HG03159 (cell line): ENCODE measurements around the gene TPSAB1.
"Not testable (repeated sequence)": the region's sequence is repeated elsewhere in the genome, so short reads cannot be mapped to it uniquely, and the experiment has no call there.

Source experiments
- ATAC-seq: cut with Tn5 transposase; IDR thresholded peaks from one replicate; pipeline ENCODE4 v1.9.1; 2021; ENCODE audit warnings: mild to moderate bottlenecking, moderate library complexity; ENCODE audit not compliant: unreplicated experiment

The TPSAB1 gene

DNA sequence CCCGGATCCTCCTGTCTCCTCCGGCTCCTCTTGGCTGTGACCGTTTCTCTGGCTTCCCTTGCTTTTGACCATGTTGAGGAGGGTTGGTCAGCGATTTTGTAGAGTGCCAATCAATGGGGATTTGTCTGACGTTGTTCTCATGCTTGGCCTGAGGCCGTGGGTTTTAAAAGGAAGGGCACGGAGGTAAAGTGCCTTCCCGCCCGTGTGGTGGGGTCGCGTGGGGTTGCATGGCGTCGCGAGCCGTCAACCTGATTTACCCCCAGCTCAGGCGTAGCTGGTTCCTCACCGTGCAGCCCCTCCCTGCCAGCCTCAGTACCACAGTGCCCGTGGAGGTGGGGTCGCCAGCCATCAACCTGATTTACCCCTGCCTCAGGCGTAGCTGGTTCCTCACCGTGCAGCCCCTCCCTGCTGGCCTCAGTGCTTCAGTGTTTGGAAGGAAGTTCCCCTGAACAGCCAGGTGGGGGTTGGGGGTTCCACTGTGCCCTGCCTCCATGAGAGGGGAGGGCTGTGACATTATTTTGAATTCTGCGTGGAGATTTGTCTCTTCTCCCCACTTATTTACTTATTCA is 5.0 kb downstream of the TPSAB1 start:
- ATAC-seq: no peak

DNA sequence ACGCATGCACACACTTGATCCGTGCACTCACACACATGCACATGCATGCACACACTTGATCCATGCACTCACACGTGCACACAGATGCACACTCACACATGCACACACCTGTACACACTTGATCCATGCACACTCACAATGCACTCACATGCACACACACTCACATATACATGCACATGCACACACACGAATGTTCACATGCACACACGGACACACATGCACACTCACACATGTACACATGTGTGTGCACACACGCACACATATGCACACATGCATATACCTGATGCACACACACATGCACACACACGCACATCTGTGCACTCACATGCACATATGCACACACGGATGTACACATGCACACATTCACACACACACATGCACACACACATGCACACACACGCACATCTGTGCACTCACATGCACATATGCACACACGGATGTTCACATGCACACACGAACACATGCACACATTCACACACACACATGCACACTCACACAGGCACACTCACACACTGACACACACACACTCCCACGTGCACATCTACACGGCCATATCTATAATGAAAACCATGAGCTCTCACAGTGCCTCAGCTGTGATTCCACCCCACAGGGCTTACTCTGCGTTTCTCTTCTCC is 7.5 kb downstream of the TPSAB1 start:
- ATAC-seq: not testable (repeated sequence)

DNA sequence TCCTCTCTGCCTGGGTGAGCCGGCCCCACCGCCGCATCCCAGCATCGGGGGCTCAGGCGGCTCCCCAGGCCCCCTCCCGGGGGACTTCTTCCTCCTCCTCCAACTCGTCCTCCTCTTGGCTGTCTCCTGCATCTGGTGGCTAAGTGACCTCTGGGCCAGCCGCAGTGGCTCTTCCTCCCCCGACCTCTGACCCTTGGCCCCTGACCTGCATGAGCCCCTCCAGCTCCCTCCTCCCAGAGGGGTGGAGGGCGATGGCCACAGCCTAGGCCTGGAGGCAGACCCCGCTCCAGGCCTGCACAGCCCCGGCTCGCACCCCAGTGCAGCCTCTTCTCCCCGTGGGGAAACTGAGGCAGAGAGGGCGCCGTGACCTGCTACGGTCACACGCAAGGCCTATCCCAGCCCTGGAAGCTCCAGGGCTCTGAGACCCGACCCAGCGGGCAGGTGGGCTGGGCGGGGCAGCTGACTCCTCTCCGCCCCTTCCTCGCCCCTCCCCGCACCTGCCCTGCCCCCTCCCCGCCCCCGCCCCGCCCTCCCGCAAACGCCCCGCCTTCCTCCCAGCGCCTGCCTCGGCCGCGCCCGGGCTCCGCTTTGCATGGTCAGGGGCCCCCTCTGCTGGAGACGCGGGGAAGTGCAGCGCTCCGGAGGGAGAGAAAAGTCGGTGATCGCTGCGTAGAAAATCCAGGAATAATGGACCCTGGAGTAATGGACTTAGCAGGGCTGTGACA is 8.7 kb downstream of the TPSAB1 start:
- ATAC-seq: not testable (repeated sequence)

DNA sequence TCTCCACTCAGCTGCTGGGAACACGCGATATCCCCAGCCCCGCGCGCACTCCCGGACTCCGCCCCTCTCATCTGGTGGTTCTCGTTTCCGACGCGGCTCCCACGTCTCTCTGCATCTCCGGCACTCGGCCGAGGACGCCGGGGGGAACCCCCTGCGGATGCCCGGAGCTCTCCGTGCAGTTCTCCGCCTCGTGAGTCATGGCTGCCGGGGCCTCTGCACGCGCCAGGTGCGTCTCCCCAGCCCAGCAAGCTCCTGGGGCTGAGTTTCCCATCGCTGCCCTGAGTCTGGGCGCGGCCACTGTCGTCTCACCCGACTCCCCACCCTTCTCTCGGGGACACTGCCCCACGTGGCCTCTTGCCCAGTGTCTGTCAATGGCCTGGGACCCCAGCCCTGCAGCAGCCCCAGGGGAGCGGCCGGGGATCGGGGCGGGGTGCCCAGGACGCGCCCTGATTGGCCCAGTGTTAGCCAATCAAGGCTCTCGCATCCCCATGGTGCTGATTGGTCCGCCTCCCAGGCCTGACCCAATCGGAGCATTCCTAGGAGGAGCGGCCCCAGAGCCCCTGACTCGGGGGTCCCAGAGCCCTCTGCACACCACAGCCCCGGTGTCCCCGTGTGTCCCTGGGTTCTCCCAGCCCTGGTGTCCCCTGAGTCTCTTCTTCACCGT is 13.3 kb downstream of the TPSAB1 start:
- ATAC-seq: not testable (repeated sequence)

DNA sequence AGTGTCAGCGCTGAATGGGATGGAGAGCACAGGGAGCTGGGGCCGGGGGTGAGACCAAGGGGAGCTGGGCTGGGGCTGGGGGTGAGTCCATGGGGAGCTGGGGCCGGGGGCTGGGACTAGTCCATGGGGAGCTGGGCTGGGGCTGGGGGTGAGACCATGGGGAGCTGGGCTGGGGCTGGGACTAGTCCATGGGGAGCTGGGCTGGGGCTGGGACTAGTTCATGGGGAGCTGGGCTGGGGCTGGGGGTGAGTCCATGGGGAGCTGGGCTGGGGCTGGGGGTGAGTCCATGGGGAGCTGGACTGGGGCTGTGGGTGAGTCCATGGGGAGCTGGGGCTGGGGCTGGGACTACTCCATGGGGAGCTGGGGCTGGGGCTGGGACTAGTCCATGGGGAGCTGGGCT is 14.3 kb downstream of the TPSAB1 start:
- ATAC-seq: not testable (repeated sequence)

DNA sequence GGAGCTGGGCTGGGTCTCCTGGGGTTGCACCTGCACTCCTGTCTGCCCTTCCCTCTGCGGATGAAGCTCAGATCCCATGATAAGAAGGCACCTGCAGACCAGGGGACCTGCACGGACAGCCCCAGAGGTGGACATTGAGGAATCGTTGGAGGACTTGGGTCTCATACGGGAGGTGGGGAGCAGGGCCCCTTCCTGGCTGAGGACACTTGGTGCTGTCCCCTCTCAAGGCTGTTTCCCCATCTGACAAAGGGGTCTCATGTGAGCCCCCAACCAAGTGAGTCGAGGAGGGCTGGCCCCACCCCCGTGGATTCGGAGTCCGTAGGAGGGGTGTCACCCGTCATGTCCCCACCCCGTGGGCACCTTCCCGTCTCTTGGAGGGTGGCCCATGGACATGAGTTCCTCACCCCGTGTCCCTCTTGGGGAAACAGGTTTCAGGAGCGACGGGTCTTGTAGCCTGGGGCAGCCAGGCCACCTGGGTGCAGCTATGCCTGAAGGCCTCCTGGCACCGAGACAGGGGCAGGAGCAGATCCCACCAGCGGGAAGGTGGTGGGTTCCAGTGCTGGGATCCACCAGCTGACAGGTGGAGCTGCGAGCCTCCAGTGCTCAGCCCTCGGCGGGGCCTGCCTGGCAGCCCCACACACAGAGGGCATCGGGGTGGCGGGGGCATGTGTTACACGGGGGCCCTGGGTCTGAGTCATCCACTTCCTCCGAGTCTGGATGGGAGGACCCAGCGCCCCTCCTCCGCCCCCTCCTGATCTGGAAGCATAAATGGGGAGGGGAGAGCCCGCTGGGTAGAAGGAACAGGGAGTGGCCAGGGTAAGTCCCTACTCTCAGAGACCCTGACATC is 15.0 kb downstream of the TPSAB1 start, which contains the start of gene TPSD1:
TSS of gene TPSD1 (plus strand) at position 794 of the 847 bp plus-strand sequence. CDS start 212 bp downstream, outside the sequence.
- ATAC-seq: not testable (repeated sequence)

DNA sequence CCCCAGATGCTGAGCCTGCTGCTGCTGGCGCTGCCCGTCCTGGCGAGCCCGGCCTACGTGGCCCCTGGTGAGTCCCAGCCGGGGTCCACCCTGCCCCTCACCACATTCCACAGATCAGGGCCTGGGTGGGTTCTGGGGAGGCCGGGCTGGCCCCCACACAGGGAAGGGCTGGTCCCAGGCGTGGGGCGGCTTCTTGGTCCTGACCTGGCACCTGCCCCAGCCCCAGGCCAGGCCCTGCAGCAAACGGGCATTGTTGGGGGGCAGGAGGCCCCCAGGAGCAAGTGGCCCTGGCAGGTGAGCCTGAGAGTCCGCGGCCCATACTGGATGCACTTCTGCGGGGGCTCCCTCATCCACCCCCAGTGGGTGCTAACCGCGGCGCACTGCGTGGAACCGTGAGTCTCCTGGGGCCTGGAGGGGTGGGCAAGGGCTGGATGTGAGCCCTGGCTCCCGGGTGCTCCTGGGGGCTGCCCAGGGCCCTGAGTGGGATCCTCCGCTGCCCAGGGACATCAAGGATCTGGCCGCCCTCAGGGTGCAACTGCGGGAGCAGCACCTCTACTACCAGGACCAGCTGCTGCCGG is 15.9 kb downstream of the TPSAB1 start:
- ATAC-seq: not testable (repeated sequence)

DNA sequence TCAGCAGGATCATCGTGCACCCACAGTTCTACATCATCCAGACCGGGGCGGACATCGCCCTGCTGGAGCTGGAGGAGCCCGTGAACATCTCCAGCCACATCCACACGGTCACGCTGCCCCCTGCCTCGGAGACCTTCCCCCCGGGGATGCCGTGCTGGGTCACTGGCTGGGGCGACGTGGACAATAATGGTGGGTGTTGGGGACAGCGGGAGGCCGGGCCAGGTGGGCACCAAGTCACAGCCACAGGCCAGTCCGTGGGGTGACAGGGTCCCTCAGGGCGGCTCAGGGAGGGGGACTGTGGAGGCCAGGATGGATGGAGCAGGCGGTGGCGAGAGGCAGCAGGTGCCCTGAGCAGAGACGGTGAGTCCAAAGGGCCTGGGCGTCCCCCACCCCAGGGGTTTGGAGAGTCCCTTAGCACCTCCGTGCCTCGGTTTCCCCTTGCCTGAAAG is 16.4 kb downstream of the TPSAB1 start:
- ATAC-seq: no peak

DNA sequence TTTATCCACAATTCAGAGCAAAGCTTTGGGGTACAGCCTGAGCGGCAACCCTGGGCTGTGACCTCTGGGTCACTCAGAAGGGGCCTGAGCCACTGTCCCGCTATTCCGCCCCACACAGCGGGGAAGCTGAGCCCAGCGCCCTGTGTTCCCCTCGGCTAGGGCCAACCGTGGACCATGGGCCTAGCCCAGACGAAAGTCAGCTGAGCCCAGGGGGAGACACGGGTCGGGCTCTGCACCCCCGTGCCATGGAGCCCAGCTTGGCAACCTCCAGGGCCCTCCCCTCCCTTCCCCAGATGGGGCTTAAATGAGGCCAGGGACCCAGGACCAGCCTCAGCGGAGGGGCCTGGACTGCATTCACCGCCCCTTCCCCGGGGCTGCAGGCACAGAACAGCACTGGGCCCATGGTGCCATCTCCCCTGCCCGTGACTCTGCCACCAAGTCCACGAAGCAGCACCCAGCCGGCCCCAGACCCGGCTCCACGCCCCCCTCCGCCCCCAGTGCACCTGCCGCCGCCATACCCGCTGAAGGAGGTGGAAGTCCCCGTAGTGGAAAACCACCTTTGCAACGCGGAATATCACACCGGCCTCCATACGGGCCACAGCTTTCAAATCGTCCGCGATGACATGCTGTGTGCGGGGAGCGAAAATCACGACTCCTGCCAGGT is 17.2 kb downstream of the TPSAB1 start:
- ATAC-seq: no peak

DNA sequence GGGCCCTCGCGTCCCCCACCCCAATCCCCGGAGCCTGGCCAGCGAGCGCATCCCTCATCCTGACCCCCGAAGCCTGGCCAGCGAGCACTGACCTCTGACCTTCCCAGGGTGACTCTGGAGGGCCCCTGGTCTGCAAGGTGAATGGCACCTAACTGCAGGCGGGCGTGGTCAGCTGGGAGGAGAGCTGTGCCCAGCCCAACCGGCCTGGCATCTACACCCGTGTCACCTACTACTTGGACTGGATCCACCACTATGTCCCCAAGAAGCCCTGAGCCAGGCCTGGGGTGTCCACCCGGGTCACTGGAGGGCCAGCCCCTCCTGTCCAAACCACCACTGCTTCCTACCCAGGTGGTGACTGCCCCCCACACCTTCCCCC is 17.7 kb downstream of the TPSAB1 start:
- no peak for ATAC-seq

DNA sequence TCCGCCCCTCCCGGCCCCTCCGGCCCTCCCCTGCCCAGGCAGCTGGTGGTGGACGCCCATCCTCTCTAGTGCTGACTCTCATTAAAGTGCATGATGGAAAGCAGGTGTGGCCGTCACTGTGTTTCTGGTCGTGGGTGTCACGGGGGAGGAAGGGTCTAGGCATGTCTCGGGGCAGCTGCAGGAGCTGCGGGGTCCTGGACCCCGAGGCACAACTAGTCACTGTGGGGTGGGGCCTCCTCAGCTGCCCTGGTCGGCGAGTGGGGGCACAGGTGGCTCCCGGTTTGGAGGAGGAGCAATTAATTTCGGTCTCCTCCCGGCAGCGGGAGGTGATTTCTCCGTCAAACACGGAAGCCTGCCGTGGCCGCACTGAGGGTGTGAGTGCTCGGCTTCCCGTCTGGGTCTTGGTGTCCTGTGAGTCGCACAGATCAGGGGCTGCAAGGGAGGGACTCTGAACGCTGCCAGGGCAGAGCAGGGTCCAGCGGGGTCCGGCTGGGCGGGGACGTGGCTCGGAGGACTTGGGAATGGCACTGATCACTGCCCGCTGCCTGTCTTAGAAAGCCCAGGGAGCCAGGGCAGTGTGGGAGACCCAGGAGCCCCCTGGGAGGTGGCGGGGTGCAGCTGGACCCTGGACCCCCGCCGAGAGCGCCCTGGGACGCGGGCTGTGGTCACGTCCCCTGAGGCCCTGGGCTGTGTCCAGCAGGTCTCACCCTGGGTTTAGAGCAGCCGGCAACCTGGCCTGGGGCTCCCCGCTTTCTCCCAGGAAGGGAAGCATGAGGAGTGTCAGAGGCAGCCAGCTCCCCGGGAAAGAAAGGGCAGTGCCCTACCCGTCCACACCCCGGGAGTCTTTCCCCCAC is 18.6 kb downstream of the TPSAB1 start:
- ATAC-seq: no peak

DNA sequence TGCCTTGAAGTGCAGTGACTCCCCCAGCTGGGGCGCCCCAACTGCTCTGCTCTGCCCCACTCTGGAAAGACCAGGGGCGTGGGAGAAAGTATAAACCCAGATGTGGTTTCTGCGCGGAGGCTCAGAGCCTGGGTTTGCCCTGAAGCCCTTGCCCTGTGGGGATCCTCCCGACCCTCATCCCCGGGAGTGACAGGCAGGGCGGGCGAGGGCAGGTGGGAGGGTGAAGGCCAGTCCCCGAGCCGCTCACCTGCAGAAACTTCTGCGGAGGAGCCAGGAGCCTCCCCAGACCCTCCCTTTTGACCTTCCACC is 19.2 kb downstream of the TPSAB1 start:
- no peak for ATAC-seq

DNA sequence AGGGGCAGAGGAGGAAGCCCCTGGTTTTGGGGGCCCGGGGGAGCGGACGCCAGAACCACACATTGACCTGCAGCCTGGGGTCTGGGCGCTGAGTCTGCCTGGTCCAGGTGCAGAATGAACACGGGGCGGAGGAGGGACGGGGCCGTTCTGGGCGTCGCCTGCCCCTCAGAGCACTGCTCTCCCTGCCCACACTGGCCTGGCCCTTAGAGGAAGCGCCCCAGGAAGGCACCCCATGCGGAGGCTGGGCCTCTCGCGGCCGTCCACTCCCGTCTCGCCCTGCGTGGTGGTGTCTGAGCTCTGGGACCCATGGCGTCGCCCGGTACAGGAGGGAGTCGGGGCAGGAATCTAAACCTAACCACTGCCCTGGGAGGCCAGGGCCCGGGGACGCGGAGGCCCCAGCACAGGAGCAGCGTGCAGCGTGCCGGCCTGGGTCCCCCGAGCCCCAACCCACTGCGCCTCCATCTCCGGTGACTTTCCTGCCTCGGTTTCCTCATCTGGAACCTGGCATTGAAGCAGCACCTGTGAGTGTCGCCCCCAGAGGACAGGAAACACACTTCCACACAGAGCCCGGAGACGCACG is 19.7 kb downstream of the TPSAB1 start:
- ATAC-seq: no peak

DNA sequence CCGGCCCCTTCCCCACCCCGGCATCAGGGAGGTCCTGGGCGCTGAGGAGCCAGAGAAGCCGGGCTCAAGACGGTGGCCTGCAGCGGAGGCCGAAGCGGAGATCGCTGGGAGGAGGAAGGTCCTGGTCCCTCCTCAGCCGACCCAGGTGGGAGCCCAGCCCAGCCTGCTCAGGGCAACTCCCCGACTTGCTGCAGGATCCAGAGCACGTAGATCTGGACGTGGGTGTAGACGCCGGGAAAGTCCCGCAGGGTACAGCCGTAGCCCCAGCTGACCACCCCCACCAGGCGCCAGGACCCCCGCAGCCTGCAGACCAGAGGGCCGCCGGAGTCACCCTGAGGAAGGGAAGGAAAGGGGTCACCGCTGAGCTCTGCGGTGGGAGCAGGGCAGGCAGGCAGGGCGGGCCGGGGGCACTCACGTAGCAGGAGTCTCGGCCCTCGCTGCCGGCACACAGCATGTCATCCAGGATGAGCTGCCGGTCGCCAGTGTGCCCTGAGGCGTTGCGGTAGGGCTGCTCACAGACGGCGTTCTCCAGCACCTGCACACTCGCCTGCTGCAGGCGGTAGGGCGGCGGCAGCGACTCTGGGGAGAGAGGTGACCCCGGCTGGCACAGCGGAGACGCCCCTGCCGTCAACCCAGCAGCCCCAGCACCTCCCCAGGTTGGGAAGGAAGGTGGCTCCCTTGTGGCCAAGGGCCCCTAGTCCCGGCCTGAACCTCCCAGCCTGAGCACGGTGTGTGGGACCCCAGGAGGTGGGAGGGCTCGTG is 20.8 kb downstream of the TPSAB1 start:
- no peak for ATAC-seq

DNA sequence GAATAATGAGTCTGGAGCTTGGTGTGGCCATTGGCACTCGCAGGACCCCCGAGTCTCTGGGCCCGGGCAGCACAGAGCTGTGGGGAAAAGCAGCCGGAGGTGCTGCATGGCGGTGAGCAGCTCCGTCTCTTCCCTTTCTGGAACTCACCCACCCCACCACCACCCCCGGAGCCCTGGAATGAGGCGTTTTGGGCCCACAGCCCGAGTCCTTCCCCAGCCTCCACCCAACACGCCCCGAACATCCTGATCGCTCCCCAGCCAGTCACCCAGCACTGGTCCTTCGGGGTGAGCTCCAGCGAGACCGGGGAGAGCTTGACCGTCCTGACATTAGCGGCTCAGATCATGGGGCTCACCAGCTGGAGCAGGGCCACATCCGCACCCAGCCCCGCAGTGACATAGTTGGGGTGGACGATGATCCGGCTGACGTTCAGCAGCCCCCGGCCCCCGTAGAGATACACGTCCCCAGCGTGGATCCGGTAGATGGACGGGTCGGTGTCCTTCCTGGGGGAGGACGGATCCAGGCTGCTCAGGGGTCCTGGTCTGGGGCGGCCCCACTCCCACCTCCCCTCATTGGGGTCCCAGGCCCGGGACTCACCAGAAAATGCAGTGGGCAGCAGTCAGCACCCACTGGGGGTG is 21.8 kb downstream of the TPSAB1 start:
- ATAC-seq: no peak

DNA sequence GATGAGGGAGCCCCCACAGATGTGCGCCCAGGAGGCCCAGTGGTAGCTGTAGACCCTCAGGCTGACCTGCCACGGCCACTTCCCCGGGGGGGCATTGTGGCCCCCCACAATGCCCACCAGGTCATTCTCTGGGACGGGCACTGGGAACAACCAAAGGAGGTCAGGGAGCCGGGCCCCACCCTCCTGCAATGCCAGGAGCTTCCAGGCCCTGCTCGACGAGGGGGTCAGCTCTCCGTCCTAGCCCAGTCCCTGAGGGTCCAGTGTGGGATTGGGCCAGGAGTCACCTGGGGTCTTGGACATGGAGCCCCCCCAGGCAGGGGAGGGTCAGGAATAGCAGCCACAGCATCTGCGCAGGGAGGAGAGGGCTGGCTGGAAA is 22.3 kb downstream of the TPSAB1 start:
- ATAC-seq: no peak

DNA sequence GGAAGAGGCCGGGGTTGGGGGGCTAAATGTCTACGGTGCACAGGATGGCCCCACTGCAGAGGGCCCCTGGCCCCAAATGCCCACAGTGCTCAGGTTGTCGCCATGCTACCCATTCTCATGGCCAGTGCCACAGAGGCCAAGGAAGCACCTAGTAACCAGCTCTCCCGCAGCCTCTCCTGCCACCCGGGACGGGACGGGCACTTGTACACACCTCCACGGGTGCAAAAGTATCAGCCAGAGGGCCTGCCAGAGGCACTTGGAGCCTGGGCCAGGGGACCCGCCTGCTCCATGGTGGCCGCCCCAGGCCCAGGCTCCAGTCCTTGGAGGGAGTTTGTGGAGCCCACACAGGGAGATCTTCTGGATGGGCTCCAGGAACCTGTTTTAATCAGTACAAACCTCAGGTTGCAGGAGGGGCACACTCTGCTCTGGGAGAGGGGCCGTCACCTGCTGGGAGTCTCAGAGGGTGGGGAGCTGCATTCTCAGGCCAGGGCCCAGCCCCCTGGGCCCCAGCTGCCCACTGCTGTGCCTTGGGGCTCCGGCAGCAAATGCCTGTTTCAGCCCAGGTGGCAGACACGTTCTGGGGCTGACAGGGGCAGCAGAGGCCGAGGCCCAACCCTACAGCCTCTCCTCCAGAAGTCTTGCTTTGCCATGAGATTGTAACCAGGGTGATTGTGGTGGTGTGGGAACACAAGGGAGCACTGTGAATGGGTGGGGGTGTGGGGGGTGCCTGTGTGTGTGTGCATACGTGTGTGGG is 23.3 kb downstream of the TPSAB1 start:
- ATAC-seq: no peak
